DOHH2 (cell line): ENCODE data around the gene SPOPL.

Experiments
- H3F3A ChIP-seq: fragments of 200-600 bp; sonication (generic), shearing (Covaris generic); 2 replicates; pipeline ENCODE4 v1.6.0; 2016; ENCODE audit warnings: antibody characterized with exemption, mild to moderate bottlenecking; ENCODE audit not compliant: control insufficient read depth, insufficient read depth
- H3K27ac ChIP-seq: fragments of 200-600 bp; sonication (generic); 2 replicates; pipeline ENCODE4 v1.5.1; 2014; ENCODE audit warnings: low read depth, mild to moderate bottlenecking, low read length, moderate library complexity
- H3K27me3 ChIP-seq: fragments of 200-600 bp; sonication (generic); 2 replicates; pipeline ENCODE4 v1.6.1; 2014; ENCODE audit warnings: mild to moderate bottlenecking, low read length, mixed read lengths; ENCODE audit not compliant: control insufficient read depth
- H3K36me3 ChIP-seq: fragments of 200-600 bp; sonication (generic); 2 replicates; pipeline ENCODE4 v1.6.1; 2014; ENCODE audit warnings: mild to moderate bottlenecking, low read length, moderate library complexity, mixed read lengths; ENCODE audit not compliant: control insufficient read depth
- H3K4me1 ChIP-seq: fragments of 200-600 bp; sonication (generic); 2 replicates; pipeline ENCODE4 v1.6.1; 2014; ENCODE audit warnings: mild to moderate bottlenecking, low read length, mixed read lengths; ENCODE audit not compliant: control insufficient read depth
- H3K4me2 ChIP-seq: fragments of 200-600 bp; sonication (generic); 2 replicates; pipeline ENCODE4 v1.6.0; 2014; ENCODE audit warnings: mild to moderate bottlenecking, low read length, moderate library complexity
- H3K4me3 ChIP-seq: fragments of 200-600 bp; sonication (generic); 2 replicates; pipeline ENCODE4 v1.5.1; 2014; ENCODE audit warnings: mild to moderate bottlenecking, low read length, mixed read lengths
- H3K79me2 ChIP-seq: fragments of 200-600 bp; sonication (generic); 2 replicates; pipeline ENCODE4 v1.6.1; 2014; ENCODE audit warnings: mild to moderate bottlenecking, low read length, mixed read lengths; ENCODE audit not compliant: control insufficient read depth
- H3K9me2 ChIP-seq: fragments of 200-600 bp; sonication (generic); replicated peaks from 2 replicates; pipeline ENCODE4 v1.6.1; 2014; ENCODE audit warnings: mild to moderate bottlenecking, low read length, mixed read lengths; ENCODE audit not compliant: control insufficient read depth
- H3K9me3 ChIP-seq: fragments of 200-600 bp; sonication (generic); 2 replicates; pipeline ENCODE4 v1.6.1; 2014; ENCODE audit warnings: antibody characterized with exemption, low read length, mixed read lengths; ENCODE audit not compliant: control insufficient read depth, insufficient read depth
- H4K20me1 ChIP-seq: fragments of 200-600 bp; sonication (generic); 2 replicates; pipeline ENCODE4 v1.6.0; 2014; ENCODE audit warnings: low read depth, mild to moderate bottlenecking, antibody characterized with exemption, low read length, moderate library complexity; ENCODE audit not compliant: control insufficient read depth, insufficient read depth
- CTCF ChIP-seq: fragments of 200-600 bp; sonication (generic); IDR thresholded peaks from one replicate; pipeline ENCODE4 v1.5.1; 2014; ENCODE audit warnings: antibody characterized with exemption, mild to moderate bottlenecking, low read depth, low read length; ENCODE audit not compliant: poor library complexity, severe bottlenecking
- EZH2phosphoT487 ChIP-seq: fragments of 200-600 bp; sonication (generic); IDR thresholded peaks from 2 replicates; pipeline ENCODE4 v1.6.1; 2017; ENCODE audit warnings: borderline replicate concordance, mild to moderate bottlenecking, antibody characterized with exemption, low read length, moderate library complexity, mixed read lengths

The SPOPL gene

GRCh38 chr2:138621139-138621538, 119.6 kb downstream of the SPOPL start:
- no peaks in the 10 kb centered on the region for H3K9me2 ChIP-seq
- H3K4me2 ChIP-seq, result no peak overlapping the region
- no peak for TF ChIP-seq EZH2phosphoT487
- no peak for TF ChIP-seq CTCF
- no peak overlapping the region for H3K4me3 ChIP-seq
- no peak overlapping the region for H3K27ac ChIP-seq
- no peaks in the 10 kb centered on the region for H3K9me3 ChIP-seq
- H4K20me1 ChIP-seq, result no peaks in the 10 kb centered on the region
- H3K27me3 ChIP-seq, result no peaks in the 10 kb centered on the region
- no peaks in the 10 kb centered on the region for H3F3A ChIP-seq
- H3K79me2 ChIP-seq, result no peaks in the 10 kb centered on the region
- H3K4me1 ChIP-seq, result no peaks in the 10 kb centered on the region
- no peaks in the 10 kb centered on the region for H3K36me3 ChIP-seq

- Histone ChIP-seq H3K36me3 (no peaks in the 10 kb centered on the region), H3K27me3 (no peaks in the 10 kb centered on the region), H3K4me3 (no peak overlapping the region), H3F3A (no peaks in the 10 kb centered on the region), H3K9me2 (no peaks in the 10 kb centered on the region), H3K4me1 (no peaks in the 10 kb centered on the region), H4K20me1 (no peaks in the 10 kb centered on the region), H3K27ac (no peak overlapping the region), H3K4me2 (no peak overlapping the region), H3K79me2 (no peaks in the 10 kb centered on the region), H3K9me3 (no peaks in the 10 kb centered on the region)
- TF ChIP-seq CTCF (no peak), EZH2phosphoT487 (no peak)
These were observed 121.0 kb downstream of the SPOPL start for GRCh38 chr2:138622613-138623012.
